ENCODE measurements around the gene NINJ1. TPM values are rescaled to one million over a fixed set of nuclear protein-coding genes. Genes with fewer than 3 reads are reported as not detected.
"Not testable (repeated sequence)": the region's sequence is repeated elsewhere in the genome, so short reads cannot be mapped to it uniquely, and the experiment has no call there.

Gene NINJ1
- total RNA-seq, 1 experiment from 2014 or later, result 71.0 TPM

GRCh38 chr9:93127395-93127911 is 6.6 kb downstream of the NINJ1 start:
- H3K27me3 ChIP-seq, result no peaks in the 10 kb centered on the region
- no peak overlapping the region for H3K4me3 ChIP-seq
- no peaks in the 10 kb centered on the region for H3K9me3 ChIP-seq
- DNase-seq, result no peak
- H3K36me3 ChIP-seq, result peaks cover 14% of the 10 kb centered on the region

- DNase-seq, result no peak
- H3K27me3 ChIP-seq, result no peaks in the 10 kb centered on the region
- no peaks in the 10 kb centered on the region for H3K9me3 ChIP-seq
- peaks cover 11% of the 10 kb centered on the region for H3K36me3 ChIP-seq
- no peak overlapping the region for H3K4me3 ChIP-seq
Observed at GRCh38 chr9:93126825-93127368, 7.2 kb downstream of the NINJ1 start.

- Histone ChIP-seq H3K27me3 (no peaks in the 10 kb centered on the region), H3K9me3 (no peaks in the 10 kb centered on the region), H3K36me3 (peaks cover 11% of the 10 kb centered on the region), H3K4me3 (no peak overlapping the region)
- no peak for DNase-seq
Observed at GRCh38 chr9:93126151-93126781, 7.8 kb downstream of the NINJ1 start.

- Histone ChIP-seq H3K27me3 (no peaks in the 10 kb centered on the region), H3K9me3 (no peaks in the 10 kb centered on the region), H3K36me3 (peaks cover 10% of the 10 kb centered on the region), H3K4me3 (no peak overlapping the region)
- no peak for DNase-seq
Observed at GRCh38 chr9:93125331-93125894, 8.6 kb downstream of the NINJ1 start.

GRCh38 chr9:93124793-93125192 is 9.3 kb downstream of the NINJ1 start:
- Histone ChIP-seq H3K9me3 (no peaks in the 10 kb centered on the region), H3K4me3 (no peak overlapping the region), H3K27me3 (no peaks in the 10 kb centered on the region), H3K36me3 (peaks cover 11% of the 10 kb centered on the region)
- DNase-seq, result no peak

GRCh38 chr9:93123561-93124283 is 10.3 kb downstream of the NINJ1 start:
- Histone ChIP-seq H3K9me3 (no peaks in the 10 kb centered on the region), H3K36me3 (peaks cover 11% of the 10 kb centered on the region), H3K27me3 (no peaks in the 10 kb centered on the region), H3K4me3 (no peak overlapping the region)
- no peak for DNase-seq

GRCh38 chr9:93122721-93123221 is 11.3 kb downstream of the NINJ1 start:
- no peak overlapping the region for H3K4me3 ChIP-seq
- DNase-seq, result no peak
- no peaks in the 10 kb centered on the region for H3K27me3 ChIP-seq
- H3K9me3 ChIP-seq, result no peaks in the 10 kb centered on the region
- H3K36me3 ChIP-seq, result peaks cover 11% of the 10 kb centered on the region

- no peak for DNase-seq
- Histone ChIP-seq H3K4me3 (no peak overlapping the region), H3K36me3 (peaks cover 11% of the 10 kb centered on the region), H3K27me3 (no peaks in the 10 kb centered on the region), H3K9me3 (no peaks in the 10 kb centered on the region)
Observed at GRCh38 chr9:93121316-93122241, 12.5 kb downstream of the NINJ1 start.

- Histone ChIP-seq H3K9me3 (no peaks in the 10 kb centered on the region), H3K36me3 (peaks cover 11% of the 10 kb centered on the region), H3K4me3 (no peak overlapping the region), H3K27me3 (no peaks in the 10 kb centered on the region)
- DNase-seq, result no peak
Observed at GRCh38 chr9:93120846-93121315, 13.2 kb downstream of the NINJ1 start.

- peaks cover 6% of the 10 kb centered on the region for H3K36me3 ChIP-seq
- DNase-seq, result peak; percentile 97
- H3K4me3 ChIP-seq, result no peak overlapping the region
Observed at GRCh38 chr9:93119953-93120845, 13.9 kb downstream of the NINJ1 start.

GRCh38 chr9:93119703-93119952 is 14.4 kb downstream of the NINJ1 start:
- Histone ChIP-seq H3K9me3 (no peaks in the 10 kb centered on the region), H3K4me3 (no peak overlapping the region), H3K36me3 (peaks cover 2% of the 10 kb centered on the region), H3K27me3 (no peaks in the 10 kb centered on the region)
- DNase-seq, result no peak

More at GRCh38 chr9:93119953-93120845, 13.9 kb downstream of the NINJ1 start:
- H3K9me3 ChIP-seq, result no peaks in the 10 kb centered on the region
- no peaks in the 10 kb centered on the region for H3K27me3 ChIP-seq

GRCh38 chr9:93118863-93119702 is 15.0 kb downstream of the NINJ1 start:
- peaks cover 2% of the 10 kb centered on the region; the same call in 1 of the 2 replicates for H3K36me3 ChIP-seq
- no peaks in the 10 kb centered on the region for H3K9me3 ChIP-seq
- H3K27me3 ChIP-seq, result no peaks in the 10 kb centered on the region
- no peak overlapping the region for H3K4me3 ChIP-seq
- no peak for DNase-seq

GRCh38 chr9:93117924-93118862 is 15.9 kb downstream of the NINJ1 start:
- Histone ChIP-seq H3K27me3 (no peaks in the 10 kb centered on the region), H3K36me3 (peaks cover 2% of the 10 kb centered on the region; the same call in 1 of the 2 replicates), H3K4me3 (no peak overlapping the region), H3K9me3 (no peaks in the 10 kb centered on the region)
- DNase-seq, result no peak

GRCh38 chr9:93117521-93117920 is 16.5 kb downstream of the NINJ1 start:
- not testable (repeated sequence) for H3K27me3 ChIP-seq, H3K4me3 ChIP-seq, DNase-seq, H3K9me3 ChIP-seq, H3K36me3 ChIP-seq

Measured in MG63 (cell line).